Spleen (tissue), 11 donors: Measurements from ENCODE around the gene CHID1. TPM values are rescaled to one million over a fixed set of nuclear protein-coding genes. Genes with fewer than 3 reads are reported as not detected.

Source experiments
- DNase-seq: peaks from one replicate; pipeline ENCODE4 v3.0.0-alpha.2; 2020
- H3K27ac ChIP-seq, 8 donors: fragments of 200-600 bp; sonication (generic) in 7 of 8; 1 replicate in 4 of 8; 2 replicates in 4 of 8; pipeline versions ENCODE4 v1.5.0 to v1.8.0; 2016 to 2021; ENCODE audit warnings: inconsistent platforms in 4 of 8, mild to moderate bottlenecking in 4 of 8, moderate library complexity in 1 of 8
- H3K27me3 ChIP-seq, 7 donors: fragments of 200-600 bp; sonication (generic) in 6 of 7; replicated peaks in 1 of 7; 1 replicate in 4 of 7; 2 replicates in 3 of 7; pipeline versions ENCODE4 v1.5.0 to v1.8.0; 2016 to 2021; ENCODE audit warnings: inconsistent platforms in 3 of 7, mild to moderate bottlenecking in 1 of 7
- H3K36me3 ChIP-seq, 6 donors: fragments of 200-600 bp; sonication (generic) in 5 of 6; 1 replicate in 4 of 6; 2 replicates in 2 of 6; pipeline versions ENCODE4 v1.5.0 to v1.8.0; 2016 to 2021; ENCODE audit warnings: inconsistent platforms in 2 of 6
- H3K4me1 ChIP-seq, 6 donors: fragments of 200-600 bp; sonication (generic) in 5 of 6; 1 replicate in 3 of 6; 2 replicates in 3 of 6; pipeline versions ENCODE4 v1.5.0 to v1.8.0; 2016 to 2021; ENCODE audit warnings: inconsistent platforms in 3 of 6
- H3K4me3 ChIP-seq, 8 donors: fragments of 200-600 bp; sonication (generic) in 7 of 8; 1 replicate in 4 of 8; 2 replicates in 4 of 8; pipeline versions ENCODE4 v1.5.0 to v1.8.0; 2016 to 2021; ENCODE audit warnings: inconsistent platforms in 4 of 8, mild to moderate bottlenecking in 4 of 8, moderate library complexity in 2 of 8
- H3K9me3 ChIP-seq, 8 donors: fragments of 200-600 bp; sonication (generic) in 7 of 8; 1 replicate in 4 of 8; 2 replicates in 4 of 8; pipeline versions ENCODE4 v1.5.0 to v1.8.0; 2016 to 2021; ENCODE audit warnings: inconsistent platforms in 4 of 8
- POLR2A ChIP-seq, 3 donors: fragments of 450-650 bp; IDR thresholded peaks; one replicate each; pipeline ENCODE4 v1.5.1; 2017; ENCODE audit warnings: antibody characterized with exemption in 3 of 3, mild to moderate bottlenecking in 1 of 3
- POLR2AphosphoS5 ChIP-seq, 3 donors: sonication (generic); formaldehyde crosslinking; IDR thresholded peaks; one replicate each; pipeline ENCODE4 v1.5.1; 2017; ENCODE audit warnings: antibody characterized with exemption in 3 of 3
- WGBS, 5 donors: extraction: QIAGEN DNeasy Blood & Tissue Kit in 3 of 5; methylation state at CpG; one replicate each; pipeline versions ENCODE4 v1.1.5 to v1.1.7; 2013 to 2018; 5-methylcytosine and 5-hydroxymethylcytosine counted together
- intact Hi-C: fragments of 100-400 bp; cut with DNase I; formaldehyde crosslinking; loops from one replicate; pipeline ENCODE4 v1.15.0; 2023; ENCODE audit warnings: low total_unique reads
- polyA plus RNA-seq, 3 donors: library from polyadenylated mRNA; stranded (reverse); fragments of 200-250 nt; gene quantifications; one replicate each; pipeline ENCODE4 v1.2.1, GENCODE V29; 2013
- total RNA-seq, 7 donors: library from RNA; depleted of rRNA in 3 of 7; stranded (reverse); fragments of >200 nt in 3 of 7; fragmentation: NEBNext Ultra II Directional in 4 of 7; extraction: Animal tissue kit (Norgen Biotek cat#: 25700) in 4 of 7; gene quantifications; one replicate each; pipeline versions ENCODE4 v1.1.0 to v1.2.1, GENCODE V29; 2016 to 2021
- TF ChIP-seq, protein P1 (sequence below), 11 experiments: fragments of 200-600 bp in 7 of 11; fragments of 450-650 bp in 4 of 11; sonication (generic) in 4 of 11; IDR thresholded peaks in 8 of 11; conservative IDR thresholded peaks in 3 of 11; 1 replicate in 7 of 11; 2 replicates in 4 of 11; pipeline versions ENCODE4 v1.4.0 to v1.8.0; 2016 to 2021; ENCODE audit warnings: antibody characterized with exemption in 11 of 11, inconsistent platforms in 4 of 11, mild to moderate bottlenecking in 1 of 11
- donor health status: healthy with polysubstance abuse.
- donor health status: DM: no; HTN: no; CAD: no; lungs with moderate emphysema.
- donor health status: DM: no; HTN: no; CAD: no.
- donor health status: Bipolar disorder and iron deficiency.
- donor health status: healthy.
- donor health status: DM: no; HTN: no; CAD: no.
- donor health status: DM: yes; HTN: yes; CAD: no.

Gene CHID1
- total and polyA plus RNA-seq, 10 donors = 37.2 to 218 (median 117) TPM

- no peak overlapping the region for H3K4me3 ChIP-seq
- WGBS, 5 donors = 90 to 96% (median 93%) methylated on average over 32 to 37 of the region's 37 CpGs
- H3K9me3 ChIP-seq = no peaks in the 10 kb centered on the region
- no peaks in the 10 kb centered on the region for H3K27me3 ChIP-seq
- no peak for DNase-seq
- H3K36me3 ChIP-seq = peaks cover 0 to 22% (median 0%) of the 10 kb centered on the region in 6 donors
- peaks cover 0 to 77% (median 32%) of the 10 kb centered on the region in 6 donors for H3K4me1 ChIP-seq
- intact Hi-C loops = no loop called here
- TF ChIP-seq POLR2A (IDR thresholded peaks at IDR 0.05) (no peak), POLR2AphosphoS5 (IDR thresholded peaks at IDR 0.05) (no peak)
- TF ChIP-seq, protein P1, sequence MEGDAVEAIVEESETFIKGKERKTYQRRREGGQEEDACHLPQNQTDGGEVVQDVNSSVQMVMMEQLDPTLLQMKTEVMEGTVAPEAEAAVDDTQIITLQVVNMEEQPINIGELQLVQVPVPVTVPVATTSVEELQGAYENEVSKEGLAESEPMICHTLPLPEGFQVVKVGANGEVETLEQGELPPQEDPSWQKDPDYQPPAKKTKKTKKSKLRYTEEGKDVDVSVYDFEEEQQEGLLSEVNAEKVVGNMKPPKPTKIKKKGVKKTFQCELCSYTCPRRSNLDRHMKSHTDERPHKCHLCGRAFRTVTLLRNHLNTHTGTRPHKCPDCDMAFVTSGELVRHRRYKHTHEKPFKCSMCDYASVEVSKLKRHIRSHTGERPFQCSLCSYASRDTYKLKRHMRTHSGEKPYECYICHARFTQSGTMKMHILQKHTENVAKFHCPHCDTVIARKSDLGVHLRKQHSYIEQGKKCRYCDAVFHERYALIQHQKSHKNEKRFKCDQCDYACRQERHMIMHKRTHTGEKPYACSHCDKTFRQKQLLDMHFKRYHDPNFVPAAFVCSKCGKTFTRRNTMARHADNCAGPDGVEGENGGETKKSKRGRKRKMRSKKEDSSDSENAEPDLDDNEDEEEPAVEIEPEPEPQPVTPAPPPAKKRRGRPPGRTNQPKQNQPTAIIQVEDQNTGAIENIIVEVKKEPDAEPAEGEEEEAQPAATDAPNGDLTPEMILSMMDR (IDR thresholded peaks at IDR 0.05 in 8 of 11, conservative IDR thresholded peaks at IDR 0.05 in 3 of 11) = no peak
- no peak overlapping the region for H3K27ac ChIP-seq
Measured at GRCh38 chr11:858762-859339, 51.8 kb downstream of the CHID1 start.

- H3K36me3 ChIP-seq = peaks cover 0 to 22% (median 0%) of the 10 kb centered on the region in 6 donors
- H3K27ac ChIP-seq = peak overlapping the region in 1 of 8 donors; percentile 3
- intact Hi-C loops = no loop called here
- H3K4me1 ChIP-seq = peaks cover 0 to 77% (median 32%) of the 10 kb centered on the region in 6 donors
- 79 to 89% (median 83%) methylated on average over 27 of the region's 27 CpGs for WGBS, 5 donors
- H3K9me3 ChIP-seq = no peaks in the 10 kb centered on the region
- DNase-seq = no peak
- H3K27me3 ChIP-seq = no peaks in the 10 kb centered on the region
- no peak overlapping the region for H3K4me3 ChIP-seq
- peak; percentile 15 to 48 (median 37) for TF ChIP-seq POLR2AphosphoS5 (IDR thresholded peaks at IDR 0.05)
- TF ChIP-seq, protein P1 (IDR thresholded peaks at IDR 0.05 in 8 of 11, conservative IDR thresholded peaks at IDR 0.05 in 3 of 11) = no peak
Measured at GRCh38 chr11:858053-858761, 52.4 kb downstream of the CHID1 start.

- H3K36me3 ChIP-seq = peaks cover 0 to 12% (median 0%) of the 10 kb centered on the region in 6 donors
- no peaks in the 10 kb centered on the region for H3K9me3 ChIP-seq
- WGBS, 5 donors = 74 to 95% (median 76%) methylated on average over 4 to 8 of the region's 8 CpGs
- no peak overlapping the region for H3K4me3 ChIP-seq
- intact Hi-C loops = no loop called here
- peaks cover 0 to 67% (median 24%) of the 10 kb centered on the region in 6 donors for H3K4me1 ChIP-seq
- H3K27ac ChIP-seq = peak overlapping the region in 3 of 8 donors; percentile 28 to 38 (median 30)
- no peak for DNase-seq
- no peak for TF ChIP-seq POLR2A (IDR thresholded peaks at IDR 0.05)
- TF ChIP-seq, protein P1 (IDR thresholded peaks at IDR 0.05 in 8 of 11, conservative IDR thresholded peaks at IDR 0.05 in 3 of 11) = no peak
- no peak for TF ChIP-seq POLR2AphosphoS5 (IDR thresholded peaks at IDR 0.05)
- H3K27me3 ChIP-seq = no peaks in the 10 kb centered on the region
Measured at GRCh38 chr11:856397-856796, 54.2 kb downstream of the CHID1 start.

DNA sequence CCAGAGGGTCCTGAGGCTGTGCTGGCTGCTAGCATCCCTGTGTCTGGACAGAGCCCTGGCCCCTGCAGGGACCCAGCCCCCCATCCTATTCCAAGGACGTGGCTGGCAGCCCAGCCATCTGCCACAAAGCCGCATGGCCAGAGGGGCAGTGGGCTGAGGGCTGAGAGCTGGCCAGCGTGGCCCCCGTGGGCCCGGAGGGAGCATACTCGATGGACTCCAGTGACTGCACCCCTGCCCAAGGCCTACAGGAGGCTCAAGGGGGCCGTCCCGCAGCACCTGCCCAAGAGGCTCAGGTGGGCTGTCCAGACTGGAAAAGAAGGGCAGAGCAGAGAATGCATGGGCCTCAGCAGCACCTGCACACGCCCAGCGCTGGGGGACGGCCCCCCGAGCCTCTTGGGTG lies 54.8 kb downstream of the CHID1 start:
- Histone ChIP-seq H3K36me3 (peaks cover 0 to 18% (median 0%) of the 10 kb centered on the region in 6 donors), H3K4me3 (no peak overlapping the region), H3K27ac (peak overlapping the region in 2 of 8 donors; percentile 30), H3K9me3 (no peaks in the 10 kb centered on the region), H3K4me1 (peaks cover 0 to 71% (median 28%) of the 10 kb centered on the region in 6 donors), H3K27me3 (peaks cover 0 to 1% (median 0%) of the 10 kb centered on the region in 7 donors)
- DNase-seq = no peak
- 67 to 93% (median 87%) methylated on average over 8 to 12 of the region's 12 CpGs for WGBS, 5 donors
- intact Hi-C loops = no loop called here
- TF ChIP-seq, protein P1 (IDR thresholded peaks at IDR 0.05 in 8 of 11, conservative IDR thresholded peaks at IDR 0.05 in 3 of 11) = no peak
- peak in 1 of 3 donors; percentile 8 for TF ChIP-seq POLR2AphosphoS5 (IDR thresholded peaks at IDR 0.05)
